Heart left ventricle (tissue), 16 donors: ENCODE data around the gene CEP44. TPM values are rescaled to one million over a fixed set of nuclear protein-coding genes. Genes with fewer than 3 reads are reported as not detected.

Experiments
- ATAC-seq, 4 donors: fragments of 200-7000 bp; cut with Tn5 transposase; one replicate each; pipeline ENCODE4 v1.9.1; 2020 to 2022; ENCODE audit warnings: moderate library complexity in 4 of 4, mild to moderate bottlenecking in 3 of 4, moderate number of reproducible peaks in 1 of 4
- DNase-seq, 5 donors: peaks; one replicate each; pipeline ENCODE4 v3.0.0-alpha.2; 2020
- H3K27ac ChIP-seq, 12 donors: fragments of 200-600 bp; sonication (generic) in 4 of 12; one replicate each; pipeline versions ENCODE4 v1.5.0 to v1.8.0; 2016 to 2022; ENCODE audit warnings: mild to moderate bottlenecking in 2 of 12
- H3K27me3 ChIP-seq, 9 donors: fragments of 200-600 bp; sonication (generic) in 2 of 9; one replicate each; pipeline versions ENCODE4 v1.5.1 to v1.8.0; 2016 to 2022; ENCODE audit warnings: mild to moderate bottlenecking in 3 of 9
- H3K36me3 ChIP-seq, 9 donors: fragments of 200-600 bp; sonication (generic) in 2 of 9; one replicate each; pipeline versions ENCODE4 v1.5.0 to v1.8.0; 2018 to 2022; ENCODE audit warnings: mild to moderate bottlenecking in 2 of 9
- H3K4me1 ChIP-seq, 12 donors: fragments of 200-600 bp; sonication (generic) in 4 of 12; one replicate each; pipeline versions ENCODE4 v1.5.0 to v1.8.0; 2016 to 2022; ENCODE audit warnings: mild to moderate bottlenecking in 3 of 12
- H3K4me3 ChIP-seq, 12 donors: fragments of 200-600 bp; sonication (generic) in 4 of 12; one replicate each; pipeline versions ENCODE4 v1.5.0 to v1.8.0; 2017 to 2022; ENCODE audit warnings: mild to moderate bottlenecking in 9 of 12, moderate library complexity in 4 of 12
- H3K9me3 ChIP-seq, 12 donors: fragments of 200-600 bp; sonication (generic) in 4 of 12; one replicate each; pipeline versions ENCODE4 v1.5.0 to v1.8.0; 2016 to 2022; ENCODE audit warnings: mild to moderate bottlenecking in 1 of 12
- POLR2A ChIP-seq, 2 donors: fragments of 450-650 bp; IDR thresholded peaks; one replicate each; pipeline ENCODE4 v1.6.1; 2017; ENCODE audit warnings: antibody characterized with exemption in 2 of 2, mild to moderate bottlenecking in 2 of 2, moderate library complexity in 2 of 2
- WGBS, 4 donors: extraction: QIAGEN DNeasy Blood & Tissue Kit in 2 of 4; methylation state at CpG; one replicate each; pipeline versions ENCODE4 v1.1.5 to v1.1.7; 2013 to 2018; 5-methylcytosine and 5-hydroxymethylcytosine counted together
- intact Hi-C, 10 donors: fragments of 100-400 bp; cut with DNase I; formaldehyde crosslinking; loops; one replicate each; pipeline versions ENCODE4 v1.11.1 to v1.14.2; 2022
- polyA plus RNA-seq, 2 donors: library from polyadenylated mRNA; stranded (reverse); fragments of 200-250 nt; gene quantifications; one replicate each; pipeline ENCODE4 v1.2.3, GENCODE V29; 2013
- total RNA-seq, 9 donors: library from RNA; depleted of rRNA in 2 of 9; stranded (reverse); fragments of >200 nt in 2 of 9; fragmentation: NEBNext Ultra II Directional in 3 of 9; extraction: Animal tissue kit (Norgen Biotek cat#: 25700) in 3 of 9; gene quantifications; one replicate each; pipeline versions ENCODE4 v1.1.0 to v1.2.4, GENCODE V29; 2016 to 2023
- TF ChIP-seq, protein P1 (sequence below), 12 donors: fragments of 200-600 bp; sonication (generic) in 4 of 12; IDR thresholded peaks; one replicate each; pipeline versions ENCODE4 v1.5.0 to v1.8.0; 2018 to 2022; ENCODE audit warnings: antibody characterized with exemption in 12 of 12, mild to moderate bottlenecking in 5 of 12
- donor health status: ischemic (EF 13 %, LVEDD 7.1; RV severe dilation, severe dysfunction).
- donor health status: healthy with polysubstance abuse.
- donor health status: DM: no; HTN: yes; CAD: no.
- donor health status: DM: no; HTN: no; CAD: no.
- donor health status: ischemic (EF 25% LVEDD 6.9; RV normal size, moderate dysfunction).
- donor health status: ischemic (EF 25% LVEDD 5.7; RV mildly dilated, moderate dysfunction).
- donor health status: healthy.
- donor health status: DM: yes; HTN: yes; CAD: no.
- donor health status: ischemic (EF 35%, LVEDD 5.7; RV mildly dilated, moderate dysfunction).
- donor health status: nonischemic (EF 11% LVEDD 7.7; RV severe dilation, severe dysfunction).
- donor health status: DM: yes; HTN: yes; CAD: no.
- donor health status: PGD.
- donor health status: ischemic (EF 29% LVEDD 5.4; RV normal size, mild dysfunction).
- donor health status: nonischemic (EF 23%, LVEDD 6.1; RV moderate dilation, normal function).

Gene CEP44
- total and polyA plus RNA-seq, 11 donors = 5.2 to 17.6 (median 9.6) TPM

GRCh38 chr4:174320494-174321199 lies 36.9 kb downstream of the CEP44 start:
- Histone ChIP-seq H3K36me3 (peaks cover 0 to 45% (median 17%) of the 10 kb centered on the region in 9 donors), H3K27me3 (no peaks in the 10 kb centered on the region), H3K4me3 (no peak overlapping the region), H3K9me3 (no peaks in the 10 kb centered on the region), H3K27ac (no peak overlapping the region), H3K4me1 (no peaks in the 10 kb centered on the region)
- intact Hi-C loops = loop anchor here in 2 of 10 donors (5.0 kb wide), 1 partner anchor 98 kb away; no protein-coding TSS in a partner anchor
- WGBS, 4 donors = 83 to 87% (median 84%) methylated on average over 5 of the region's 5 CpGs
- TF ChIP-seq, protein P1, sequence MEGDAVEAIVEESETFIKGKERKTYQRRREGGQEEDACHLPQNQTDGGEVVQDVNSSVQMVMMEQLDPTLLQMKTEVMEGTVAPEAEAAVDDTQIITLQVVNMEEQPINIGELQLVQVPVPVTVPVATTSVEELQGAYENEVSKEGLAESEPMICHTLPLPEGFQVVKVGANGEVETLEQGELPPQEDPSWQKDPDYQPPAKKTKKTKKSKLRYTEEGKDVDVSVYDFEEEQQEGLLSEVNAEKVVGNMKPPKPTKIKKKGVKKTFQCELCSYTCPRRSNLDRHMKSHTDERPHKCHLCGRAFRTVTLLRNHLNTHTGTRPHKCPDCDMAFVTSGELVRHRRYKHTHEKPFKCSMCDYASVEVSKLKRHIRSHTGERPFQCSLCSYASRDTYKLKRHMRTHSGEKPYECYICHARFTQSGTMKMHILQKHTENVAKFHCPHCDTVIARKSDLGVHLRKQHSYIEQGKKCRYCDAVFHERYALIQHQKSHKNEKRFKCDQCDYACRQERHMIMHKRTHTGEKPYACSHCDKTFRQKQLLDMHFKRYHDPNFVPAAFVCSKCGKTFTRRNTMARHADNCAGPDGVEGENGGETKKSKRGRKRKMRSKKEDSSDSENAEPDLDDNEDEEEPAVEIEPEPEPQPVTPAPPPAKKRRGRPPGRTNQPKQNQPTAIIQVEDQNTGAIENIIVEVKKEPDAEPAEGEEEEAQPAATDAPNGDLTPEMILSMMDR (IDR thresholded peaks at IDR 0.05) = no peak
- TF ChIP-seq POLR2A (IDR thresholded peaks at IDR 0.05) = no peak
- DNase-seq (no peak), ATAC-seq (no peak)

- WGBS, 4 donors = 86 to 96% (median 91%) methylated on average over 1 of the region's 1 CpG
- H3K9me3 ChIP-seq = no peaks in the 10 kb centered on the region
- no peaks in the 10 kb centered on the region for H3K27me3 ChIP-seq
- ATAC-seq (no peak), DNase-seq (no peak)
- H3K4me3 ChIP-seq = no peak overlapping the region
- peaks cover 0 to 11% (median 0%) of the 10 kb centered on the region in 9 donors for H3K36me3 ChIP-seq
- TF ChIP-seq, protein P1 (IDR thresholded peaks at IDR 0.05) = no peak
- no peak for TF ChIP-seq POLR2A (IDR thresholded peaks at IDR 0.05)
- no peak overlapping the region for H3K27ac ChIP-seq
- intact Hi-C loops = loop anchor here in 2 of 10 donors (5.0 kb wide), 1 partner anchor 102 kb away; no protein-coding TSS in a partner anchor
- no peaks in the 10 kb centered on the region for H3K4me1 ChIP-seq
These were observed 40.5 kb downstream of the CEP44 start for GRCh38 chr4:174324236-174324635.

- no peak for TF ChIP-seq POLR2A (IDR thresholded peaks at IDR 0.05)
- TF ChIP-seq, protein P1 (IDR thresholded peaks at IDR 0.05) = no peak
- no peak for DNase-seq
- 83 to 91% (median 88%) methylated on average over 2 of the region's 2 CpGs for WGBS, 4 donors
- intact Hi-C loops = loop anchor here in 2 of 10 donors (5.0 kb wide), 1 partner anchor 102 kb away; no protein-coding TSS in a partner anchor
- H3K27me3 ChIP-seq = no peaks in the 10 kb centered on the region
- no peak overlapping the region for H3K4me3 ChIP-seq
- no peak overlapping the region for H3K27ac ChIP-seq
- H3K36me3 ChIP-seq = peaks cover 0 to 6% (median 0%) of the 10 kb centered on the region in 9 donors
- no peaks in the 10 kb centered on the region for H3K4me1 ChIP-seq
- no peak for ATAC-seq
- H3K9me3 ChIP-seq = no peaks in the 10 kb centered on the region
These were observed 41.0 kb downstream of the CEP44 start for GRCh38 chr4:174324725-174325124.

GRCh38 chr4:174332741-174333493 lies 49.2 kb downstream of the CEP44 start:
- Histone ChIP-seq H3K36me3 (no peaks in the 10 kb centered on the region), H3K4me1 (no peaks in the 10 kb centered on the region), H3K27me3 (no peaks in the 10 kb centered on the region), H3K4me3 (no peak overlapping the region), H3K9me3 (no peaks in the 10 kb centered on the region), H3K27ac (no peak overlapping the region)
- ATAC-seq (no peak), DNase-seq (no peak)
- intact Hi-C loops = no loop called here
- WGBS, 4 donors = 62 to 70% (median 69%) methylated on average over 4 of the region's 4 CpGs
- TF ChIP-seq, protein P1 (IDR thresholded peaks at IDR 0.05) = no peak
- no peak for TF ChIP-seq POLR2A (IDR thresholded peaks at IDR 0.05)
